CD4-positive, alpha-beta T cell (primary cell): ENCODE data around the gene CKAP2L. TPM values are rescaled to one million over a fixed set of nuclear protein-coding genes. Genes with fewer than 3 reads are reported as not detected.

Experiments used
- ATAC-seq: fragments of 200-7000 bp; cut with Tn5 transposase; one replicate; pipeline ENCODE4 v1.10.0; 2022; ENCODE audit warnings: mild to moderate bottlenecking; ENCODE audit not compliant: poor library complexity
- CTCF ChIA-PET: fragments of 350-600 bp; sonication (Branson Sonifier 250); formaldehyde crosslinking; loops from one replicate; lab custom pipeline; 2021; ENCODE audit warnings: antibody characterized with exemption, inconsistent platforms; lab: Charles Lee
- POLR2A ChIA-PET: fragments of 350-600 bp; sonication (Branson Sonifier 250); formaldehyde crosslinking; loops from one replicate; lab custom pipeline; 2021; ENCODE audit warnings: antibody characterized with exemption, inconsistent platforms; lab: Charles Lee
- DNase-seq, 14 experiments: peaks; one replicate each; pipeline ENCODE4 v3.0.0-alpha.2; 2013 to 2020; ENCODE audit warnings: mixed read lengths in 2 of 14
- H3K27ac ChIP-seq, 2 donors: one replicate each; pipeline versions ENCODE4 v1.5.1 to v1.7.0; 2013; ENCODE audit warnings: low read length in 2 of 2, low read depth in 1 of 2, mild to moderate bottlenecking in 1 of 2
- H3K27me3 ChIP-seq, 2 experiments: 1 replicate in 1 of 2; 2 replicates in 1 of 2; pipeline versions ENCODE4 v1.6.1 to v1.7.0; 2013; ENCODE audit warnings: low read length in 2 of 2, control low read depth in 1 of 2, mild to moderate bottlenecking in 1 of 2, moderate library complexity in 1 of 2; ENCODE audit not compliant: insufficient read depth in 2 of 2, control insufficient read depth in 1 of 2
- H3K36me3 ChIP-seq: one replicate; pipeline ENCODE4 v1.6.1; 2013; ENCODE audit warnings: low read length, control low read depth; ENCODE audit not compliant: insufficient read depth
- H3K4me1 ChIP-seq: one replicate; pipeline ENCODE4 v1.6.1; 2013; ENCODE audit warnings: low read length, control low read depth; ENCODE audit not compliant: insufficient read depth
- H3K4me3 ChIP-seq: one replicate; pipeline ENCODE4 v1.5.1; 2013; ENCODE audit warnings: mild to moderate bottlenecking, low read length, moderate library complexity
- H3K9me3 ChIP-seq, 2 experiments: 1 replicate in 1 of 2; 2 replicates in 1 of 2; pipeline versions ENCODE4 v1.6.1 to v1.7.0; 2013; ENCODE audit warnings: low read length in 2 of 2, mild to moderate bottlenecking in 2 of 2, control low read depth in 1 of 2, moderate library complexity in 1 of 2; ENCODE audit not compliant: control insufficient read depth in 1 of 2, insufficient read depth in 1 of 2
- H3K27ac Mint-ChIP-seq: one replicate; pipeline ENCODE4 v1.8.0; 2020; ENCODE audit warnings: mixed read lengths
- H3K27me3 Mint-ChIP-seq: one replicate; pipeline ENCODE4 v1.8.0; 2021; ENCODE audit warnings: mixed read lengths
- H3K36me3 Mint-ChIP-seq: one replicate; pipeline ENCODE4 v1.8.0; 2021; ENCODE audit warnings: low read depth, mixed read lengths
- H3K4me1 Mint-ChIP-seq: one replicate; pipeline ENCODE4 v1.8.0; 2021; ENCODE audit warnings: low read depth, mixed read lengths
- H3K4me3 Mint-ChIP-seq: one replicate; pipeline ENCODE4 v1.8.0; 2020; ENCODE audit warnings: mild to moderate bottlenecking, mixed read lengths
- H3K9me3 Mint-ChIP-seq: one replicate; pipeline ENCODE4 v1.8.0; 2020; ENCODE audit warnings: mixed read lengths
- intact Hi-C, 2 experiments: fragments of 100-400 bp; cut with DNase I in 1 of 2; cut with micrococcal nuclease in 1 of 2; formaldehyde crosslinking; loops; one replicate each; pipeline versions ENCODE4 v1.15.1 to v1.9.0; 2023 to 2025; cut with DNase I, micrococcal nuclease
- total RNA-seq, 174 experiments: library from RNA in 2 of 174; stranded (reverse) in 2 of 174; gene quantifications; one replicate each; pipeline ENCODE4 v1.2.3 and lab custom pipeline; 2021 to 2026
- TF ChIP-seq, protein P1 (sequence below): fragments of 200-600 bp; IDR thresholded peaks from one replicate; pipeline ENCODE4 v1.8.0; 2022; ENCODE audit warnings: antibody characterized with exemption, mild to moderate bottlenecking

The CKAP2L gene
- total RNA-seq, 2 experiments from 2014 or later: 0.08 to 0.50 TPM

- Mint-ChIP-seq H3K36me3 (no peaks in the 10 kb centered on the region), H3K4me1 (peaks cover 17% of the 10 kb centered on the region), H3K27me3 (no peaks in the 10 kb centered on the region), H3K9me3 (peaks cover 4% of the 10 kb centered on the region), H3K27ac (no peak overlapping the region), H3K4me3 (no peak overlapping the region)
- H3K4me3 ChIP-seq: no peak overlapping the region
- no peaks in the 10 kb centered on the region for H3K36me3 ChIP-seq
- ChIA-PET POLR2A (no interaction called here), CTCF (no interaction called here)
- DNase-seq (no peak), ATAC-seq (no peak)
- no peaks in the 10 kb centered on the region for H3K27me3 ChIP-seq
- TF ChIP-seq, protein P1, sequence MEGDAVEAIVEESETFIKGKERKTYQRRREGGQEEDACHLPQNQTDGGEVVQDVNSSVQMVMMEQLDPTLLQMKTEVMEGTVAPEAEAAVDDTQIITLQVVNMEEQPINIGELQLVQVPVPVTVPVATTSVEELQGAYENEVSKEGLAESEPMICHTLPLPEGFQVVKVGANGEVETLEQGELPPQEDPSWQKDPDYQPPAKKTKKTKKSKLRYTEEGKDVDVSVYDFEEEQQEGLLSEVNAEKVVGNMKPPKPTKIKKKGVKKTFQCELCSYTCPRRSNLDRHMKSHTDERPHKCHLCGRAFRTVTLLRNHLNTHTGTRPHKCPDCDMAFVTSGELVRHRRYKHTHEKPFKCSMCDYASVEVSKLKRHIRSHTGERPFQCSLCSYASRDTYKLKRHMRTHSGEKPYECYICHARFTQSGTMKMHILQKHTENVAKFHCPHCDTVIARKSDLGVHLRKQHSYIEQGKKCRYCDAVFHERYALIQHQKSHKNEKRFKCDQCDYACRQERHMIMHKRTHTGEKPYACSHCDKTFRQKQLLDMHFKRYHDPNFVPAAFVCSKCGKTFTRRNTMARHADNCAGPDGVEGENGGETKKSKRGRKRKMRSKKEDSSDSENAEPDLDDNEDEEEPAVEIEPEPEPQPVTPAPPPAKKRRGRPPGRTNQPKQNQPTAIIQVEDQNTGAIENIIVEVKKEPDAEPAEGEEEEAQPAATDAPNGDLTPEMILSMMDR: no peak
- intact Hi-C loops: no loop called here
- H3K4me1 ChIP-seq: peaks cover 14% of the 10 kb centered on the region
- H3K9me3 ChIP-seq: peaks cover 0 to 6% of the 10 kb centered on the region in 2 experiments
- no peak overlapping the region for H3K27ac ChIP-seq
These were observed 44.7 kb upstream of the CKAP2L start for GRCh38 chr2:112809112-112809511.

DNA sequence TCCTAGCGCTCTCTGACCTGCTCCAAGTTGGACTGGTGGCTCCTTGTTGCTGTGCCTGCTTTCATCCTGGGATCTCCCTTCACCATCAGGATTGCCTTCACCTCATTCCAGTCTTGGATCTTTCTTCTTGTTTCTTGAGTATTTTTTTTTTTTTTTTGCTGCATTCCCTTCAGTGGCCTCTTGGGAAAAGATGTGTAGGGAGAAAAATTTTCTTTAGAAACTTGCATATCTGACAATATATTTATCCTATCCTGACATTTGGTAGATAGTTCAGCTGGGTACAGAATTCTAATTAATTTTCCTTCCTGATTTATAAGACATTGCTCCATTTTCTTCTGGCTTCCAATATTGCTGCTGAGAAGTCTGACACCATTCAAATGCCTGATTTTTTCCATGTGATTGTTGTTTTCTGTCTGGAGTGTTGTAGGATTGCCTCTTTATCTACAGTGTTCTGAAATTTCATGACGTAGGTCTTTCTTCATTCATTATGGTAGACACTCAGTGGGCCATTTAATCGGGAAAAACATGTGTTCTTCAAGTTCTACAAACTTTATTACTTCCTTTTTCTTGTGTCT, 42.9 kb upstream of the CKAP2L start:
- Mint-ChIP-seq H3K4me1 (peaks cover 11% of the 10 kb centered on the region), H3K9me3 (peaks cover 4% of the 10 kb centered on the region), H3K36me3 (no peaks in the 10 kb centered on the region), H3K4me3 (no peak overlapping the region), H3K27ac (no peak overlapping the region), H3K27me3 (no peaks in the 10 kb centered on the region)
- TF ChIP-seq, protein P1: no peak
- H3K4me3 ChIP-seq: no peak overlapping the region
- H3K27me3 ChIP-seq: no peaks in the 10 kb centered on the region
- ChIA-PET CTCF (interaction anchor here (0.8 kb wide), 1 partner anchor 44 kb away, joined by 3 read pairs; no protein-coding TSS in a partner anchor), POLR2A (no interaction called here)
- H3K27ac ChIP-seq: no peak overlapping the region
- peaks cover 0 to 6% of the 10 kb centered on the region in 2 experiments for H3K9me3 ChIP-seq
- DNase-seq: no peak
- no peak for ATAC-seq
- H3K36me3 ChIP-seq: no peaks in the 10 kb centered on the region
- intact Hi-C loops: no loop called here
- H3K4me1 ChIP-seq: peaks cover 11% of the 10 kb centered on the region

GRCh38 chr2:112805542-112805941, 41.1 kb upstream of the CKAP2L start:
- Mint-ChIP-seq H3K4me1 (no peaks in the 10 kb centered on the region), H3K9me3 (peaks cover 4% of the 10 kb centered on the region), H3K36me3 (no peaks in the 10 kb centered on the region), H3K27me3 (no peaks in the 10 kb centered on the region), H3K4me3 (no peak overlapping the region), H3K27ac (no peak overlapping the region)
- ATAC-seq (no peak), DNase-seq (no peak)
- TF ChIP-seq, protein P1: no peak
- no peaks in the 10 kb centered on the region for H3K36me3 ChIP-seq
- intact Hi-C loops: no loop called here
- CTCF ChIA-PET: no interaction called here
- H3K9me3 ChIP-seq: peaks cover 0 to 6% of the 10 kb centered on the region in 2 experiments
- H3K4me1 ChIP-seq: no peaks in the 10 kb centered on the region
- H3K4me3 ChIP-seq: no peak overlapping the region
- H3K27me3 ChIP-seq: no peaks in the 10 kb centered on the region
- POLR2A ChIA-PET: interaction anchor here (0.7 kb wide), 1 partner anchor 9 kb away, joined by 3 read pairs; no protein-coding TSS in a partner anchor
- H3K27ac ChIP-seq: no peak overlapping the region
